H9 (cell line): Measurements from ENCODE around the gene TJP3. TPM values are rescaled to one million over a fixed set of nuclear protein-coding genes. Genes with fewer than 3 reads are reported as not detected.

Experiments
- DNase-seq: peaks from one replicate; pipeline ENCODE4 v3.0.0-alpha.2; 2017
- H2AFZ ChIP-seq: one replicate; pipeline ENCODE4 v1.6.1; 2013; ENCODE audit warnings: mild to moderate bottlenecking, low read length, control low read depth, moderate library complexity
- H2AK5ac ChIP-seq: 2 replicates; pipeline ENCODE4 v1.6.1; 2013; ENCODE audit warnings: low read length, control low read depth, mixed read lengths; ENCODE audit not compliant: insufficient read length
- H2BK120ac ChIP-seq: one replicate; pipeline ENCODE4 v1.6.1; 2013; ENCODE audit warnings: low read depth, mild to moderate bottlenecking, low read length, control low read depth, inconsistent platforms; ENCODE audit not compliant: poor library complexity, severe bottlenecking
- H2BK12ac ChIP-seq: 2 replicates; pipeline ENCODE4 v1.6.1; 2013; ENCODE audit warnings: low read length, control low read depth, mixed read lengths, low read depth; ENCODE audit not compliant: insufficient read length
- H2BK15ac ChIP-seq: 2 replicates; pipeline ENCODE4 v1.6.1; 2013; ENCODE audit warnings: low read depth, low read length, control low read depth
- H2BK20ac ChIP-seq: one replicate; pipeline ENCODE4 v1.6.1; 2013; ENCODE audit warnings: low read depth, mild to moderate bottlenecking, low read length, control low read depth, inconsistent platforms; ENCODE audit not compliant: poor library complexity, severe bottlenecking
- H2BK5ac ChIP-seq: 2 replicates; pipeline ENCODE4 v1.6.1; 2013; ENCODE audit warnings: low read length, control low read depth, mixed read lengths; ENCODE audit not compliant: insufficient read length
- H3K14ac ChIP-seq: 2 replicates; pipeline ENCODE4 v1.6.1; 2013; ENCODE audit warnings: low read length, control low read depth; ENCODE audit not compliant: insufficient read depth
- H3K18ac ChIP-seq: 2 replicates; pipeline ENCODE4 v1.6.1; 2013; ENCODE audit warnings: low read depth, mild to moderate bottlenecking, mixed read lengths, low read length, control low read depth; ENCODE audit not compliant: insufficient read length
- H3K23ac ChIP-seq: 2 replicates; pipeline ENCODE4 v1.6.1; 2013; ENCODE audit warnings: low read length, control low read depth, mixed read lengths, low read depth; ENCODE audit not compliant: insufficient read length
- H3K23me2 ChIP-seq: 2 replicates; pipeline ENCODE4 v1.6.1; 2013; ENCODE audit warnings: low read depth, mild to moderate bottlenecking, mixed read lengths, low read length, control low read depth; ENCODE audit not compliant: insufficient read length, poor library complexity, severe bottlenecking
- H3K27ac ChIP-seq: 2 replicates; pipeline ENCODE4 v1.5.1; 2013; ENCODE audit warnings: low read length, control low read depth, mixed read lengths, low read depth; ENCODE audit not compliant: insufficient read length
- H3K27me3 ChIP-seq: 2 replicates; pipeline ENCODE4 v1.6.1; 2013; ENCODE audit warnings: low read length, control low read depth, inconsistent platforms; ENCODE audit not compliant: insufficient read depth
- H3K4ac ChIP-seq: 2 replicates; pipeline ENCODE4 v1.6.1; 2013; ENCODE audit warnings: low read depth, mild to moderate bottlenecking, control low read depth, inconsistent platforms, low read length, moderate library complexity
- H3K4me1 ChIP-seq: 2 replicates; pipeline ENCODE4 v1.6.1; 2013; ENCODE audit warnings: low read length, control low read depth, inconsistent platforms; ENCODE audit not compliant: insufficient read depth
- H3K4me2 ChIP-seq: 2 replicates; pipeline ENCODE4 v1.6.1; 2013; ENCODE audit warnings: low read length, control low read depth, mixed read lengths; ENCODE audit not compliant: insufficient read length, insufficient read depth
- H3K56ac ChIP-seq: 2 replicates; pipeline ENCODE4 v1.6.1; 2013; ENCODE audit warnings: low read depth, mild to moderate bottlenecking, mixed read lengths, low read length, control low read depth; ENCODE audit not compliant: insufficient read length
- H3K79me1 ChIP-seq: 2 replicates; pipeline ENCODE4 v1.6.1; 2013; ENCODE audit warnings: low read depth, mild to moderate bottlenecking, moderate library complexity, low read length, control low read depth, inconsistent platforms; ENCODE audit not compliant: insufficient read depth, poor library complexity, severe bottlenecking
- H3K79me2 ChIP-seq: 2 replicates; pipeline ENCODE4 v1.6.1; 2013; ENCODE audit warnings: low read length, control low read depth, inconsistent platforms; ENCODE audit not compliant: insufficient read depth
- H3K9ac ChIP-seq: 2 replicates; pipeline ENCODE4 v1.6.1; 2013; ENCODE audit warnings: low read length, control low read depth, mixed read lengths; ENCODE audit not compliant: insufficient read length; ENCODE audit errors: extremely low read depth
- H3K9me3 ChIP-seq: one replicate; pipeline ENCODE4 v1.6.1; 2013; ENCODE audit warnings: low read depth, low read length, inconsistent platforms; ENCODE audit not compliant: control insufficient read depth
- H3T11ph ChIP-seq: one replicate; pipeline ENCODE4 v1.6.1; 2013; ENCODE audit warnings: mild to moderate bottlenecking, low read length, control low read depth, inconsistent platforms
- H4K20me1 ChIP-seq: one replicate; pipeline ENCODE4 v1.6.1; 2013; ENCODE audit not compliant: control insufficient read depth, insufficient read length, insufficient read depth
- H4K5ac ChIP-seq: 2 replicates; pipeline ENCODE4 v1.6.1; 2013; ENCODE audit warnings: low read depth, mild to moderate bottlenecking, mixed read lengths, low read length, control low read depth; ENCODE audit not compliant: insufficient read length
- H4K8ac ChIP-seq: replicated peaks from 2 replicates; pipeline ENCODE4 v1.6.1; 2013; ENCODE audit warnings: low read length, control low read depth, mixed read lengths, low read depth; ENCODE audit not compliant: insufficient read length
- H4K91ac ChIP-seq: 2 replicates; pipeline ENCODE4 v1.6.1; 2013; ENCODE audit warnings: low read depth, mild to moderate bottlenecking, moderate library complexity, mixed read lengths, low read length, control low read depth; ENCODE audit not compliant: insufficient read length
- H3K27ac Mint-ChIP-seq, 3 experiments: 2 replicates in 2 of 3; 3 replicates in 1 of 3; pipeline ENCODE4 v1.8.0; 2020 to 2021; ENCODE audit warnings: mixed read lengths in 3 of 3, mild to moderate bottlenecking in 1 of 3, moderate library complexity in 1 of 3
- H3K27me3 Mint-ChIP-seq: 2 replicates; pipeline ENCODE4 v1.8.0; 2021; ENCODE audit warnings: low read depth, mild to moderate bottlenecking, moderate library complexity, mixed read lengths
- H3K36me3 Mint-ChIP-seq, 3 experiments: 2 replicates in 2 of 3; 3 replicates in 1 of 3; pipeline ENCODE4 v1.8.0; 2020 to 2021; ENCODE audit warnings: low read depth in 3 of 3, mixed read lengths in 3 of 3; ENCODE audit not compliant: insufficient read depth in 1 of 3
- H3K4me1 Mint-ChIP-seq, 2 experiments: 2 replicates each; pipeline ENCODE4 v1.8.0; 2020; ENCODE audit warnings: mixed read lengths in 2 of 2
- H3K4me3 Mint-ChIP-seq, 2 experiments: 2 replicates in 1 of 2; 3 replicates in 1 of 2; pipeline ENCODE4 v1.8.0; 2020 to 2021; ENCODE audit warnings: mild to moderate bottlenecking in 2 of 2, mixed read lengths in 2 of 2, moderate library complexity in 1 of 2
- H3K9me3 Mint-ChIP-seq, 2 experiments: 2 replicates in 1 of 2; 3 replicates in 1 of 2; pipeline ENCODE4 v1.8.0; 2020; ENCODE audit warnings: mild to moderate bottlenecking in 2 of 2, mixed read lengths in 2 of 2, moderate library complexity in 1 of 2
- WGBS: extraction: QIAGEN DNeasy Blood & Tissue Kit; methylation state at CpG from one replicate; pipeline ENCODE4 v1.1.7; 2013; ENCODE audit warnings: missing lambda C conversion rate, low lambda C conversion rate, mixed read lengths; ENCODE audit not compliant: insufficient read length; ENCODE audit errors: extremely low coverage; 5-methylcytosine and 5-hydroxymethylcytosine counted together
- total RNA-seq: library from RNA; stranded (reverse); gene quantifications from 2 replicates; pipeline ENCODE4 v1.2.1, GENCODE V29; 2021
- TF ChIP-seq, protein P1 (sequence below): fragments of 200-600 bp; sonication (generic); conservative IDR thresholded peaks from 3 replicates; pipeline ENCODE4 v1.8.0; 2021; ENCODE audit warnings: antibody characterized with exemption, mild to moderate bottlenecking

Gene TJP3
- total RNA-seq, 1 experiment from 2014 or later = 27.3 TPM

DNA sequence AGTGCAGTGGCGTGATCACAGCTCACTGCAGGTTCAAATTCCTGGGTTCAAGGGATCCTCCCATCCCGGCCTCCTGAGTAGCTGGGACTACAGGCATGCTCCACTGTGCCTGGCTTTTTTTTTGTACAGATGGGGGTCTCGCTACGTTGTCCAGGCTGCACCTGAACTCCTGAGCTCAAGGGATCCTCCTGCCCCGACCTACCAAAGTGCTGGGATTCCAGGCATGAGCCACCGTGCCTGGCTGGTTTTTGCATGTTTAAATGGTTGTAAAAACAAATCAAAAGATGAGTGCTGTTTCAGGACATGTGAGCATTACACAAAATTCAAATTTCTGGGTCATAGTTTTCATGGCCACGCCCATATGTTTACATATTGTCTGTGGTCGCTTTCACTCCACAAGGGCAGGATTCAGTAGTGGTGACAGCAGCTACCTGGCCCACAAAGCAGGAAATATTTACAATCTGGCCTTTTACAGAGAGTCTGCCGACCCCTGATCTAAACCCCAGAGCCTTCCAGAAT lies 72.7 kb downstream of the TJP3 start:
- Mint-ChIP-seq H3K4me3 (no peak overlapping the region), H3K9me3 (peaks cover 21 to 23% of the 10 kb centered on the region in 2 experiments), H3K27me3 (peaks cover 34% of the 10 kb centered on the region), H3K27ac (no peak overlapping the region), H3K36me3 (peaks cover 21 to 24% (median 21%) of the 10 kb centered on the region in 3 experiments), H3K4me1 (peaks cover 2 to 5% of the 10 kb centered on the region in 2 experiments; a peak in 2 of 4 replicates)
- no peak overlapping the region for H3K23ac ChIP-seq
- H3K4me1 ChIP-seq = no peaks in the 10 kb centered on the region
- no peak overlapping the region for H2AK5ac ChIP-seq
- no peaks in the 10 kb centered on the region for H3K79me1 ChIP-seq
- no peak overlapping the region for H3T11ph ChIP-seq
- no peak overlapping the region for H2BK120ac ChIP-seq
- no peak overlapping the region for H3K27ac ChIP-seq
- H2BK5ac ChIP-seq = no peak overlapping the region
- H3K9ac ChIP-seq = no peak overlapping the region
- no peak overlapping the region for H2BK15ac ChIP-seq
- no peak overlapping the region for H4K8ac ChIP-seq
- H2BK12ac ChIP-seq = no peak overlapping the region
- H3K18ac ChIP-seq = no peak overlapping the region
- no peaks in the 10 kb centered on the region for H3K23me2 ChIP-seq
- no peak overlapping the region for H3K56ac ChIP-seq
- no CpG with 5 or more reads among the region's 9 CpGs for WGBS
- no peak overlapping the region for H3K4ac ChIP-seq
- H2BK20ac ChIP-seq = no peak overlapping the region
- H3K9me3 ChIP-seq = peaks cover 19% of the 10 kb centered on the region
- H4K5ac ChIP-seq = no peak overlapping the region
- no peak for DNase-seq
- H3K4me2 ChIP-seq = no peak overlapping the region
- TF ChIP-seq, protein P1, sequence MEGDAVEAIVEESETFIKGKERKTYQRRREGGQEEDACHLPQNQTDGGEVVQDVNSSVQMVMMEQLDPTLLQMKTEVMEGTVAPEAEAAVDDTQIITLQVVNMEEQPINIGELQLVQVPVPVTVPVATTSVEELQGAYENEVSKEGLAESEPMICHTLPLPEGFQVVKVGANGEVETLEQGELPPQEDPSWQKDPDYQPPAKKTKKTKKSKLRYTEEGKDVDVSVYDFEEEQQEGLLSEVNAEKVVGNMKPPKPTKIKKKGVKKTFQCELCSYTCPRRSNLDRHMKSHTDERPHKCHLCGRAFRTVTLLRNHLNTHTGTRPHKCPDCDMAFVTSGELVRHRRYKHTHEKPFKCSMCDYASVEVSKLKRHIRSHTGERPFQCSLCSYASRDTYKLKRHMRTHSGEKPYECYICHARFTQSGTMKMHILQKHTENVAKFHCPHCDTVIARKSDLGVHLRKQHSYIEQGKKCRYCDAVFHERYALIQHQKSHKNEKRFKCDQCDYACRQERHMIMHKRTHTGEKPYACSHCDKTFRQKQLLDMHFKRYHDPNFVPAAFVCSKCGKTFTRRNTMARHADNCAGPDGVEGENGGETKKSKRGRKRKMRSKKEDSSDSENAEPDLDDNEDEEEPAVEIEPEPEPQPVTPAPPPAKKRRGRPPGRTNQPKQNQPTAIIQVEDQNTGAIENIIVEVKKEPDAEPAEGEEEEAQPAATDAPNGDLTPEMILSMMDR = no peak
- no peaks in the 10 kb centered on the region for H4K20me1 ChIP-seq
- H2AFZ ChIP-seq = no peak overlapping the region
- H3K27me3 ChIP-seq = peaks cover 2% of the 10 kb centered on the region; the same call in 1 of the 2 replicates
- no peak overlapping the region for H3K14ac ChIP-seq
- H4K91ac ChIP-seq = no peak overlapping the region
- H3K79me2 ChIP-seq = no peaks in the 10 kb centered on the region
